BLaER1 (cell line): Measurements from ENCODE around the gene UGT1A10.

Experiments used
- H3K27ac ChIP-seq: shearing (Covaris generic); formaldehyde crosslinking; 2 replicates; pipeline ENCODE4 v1.8.1; 2022
- H3K27me3 ChIP-seq: shearing (Covaris generic); formaldehyde crosslinking; 2 replicates; pipeline ENCODE4 v1.8.1; 2022
- H3K36me3 ChIP-seq: shearing (Covaris generic); formaldehyde crosslinking; 2 replicates; pipeline ENCODE4 v1.8.1; 2022
- H3K4me1 ChIP-seq: shearing (Covaris generic); formaldehyde crosslinking; 2 replicates; pipeline ENCODE4 v1.8.1; 2022
- H3K4me2 ChIP-seq: shearing (Covaris generic); formaldehyde crosslinking; 2 replicates; pipeline ENCODE4 v1.8.1; 2022
- H3K4me3 ChIP-seq: shearing (Covaris generic); formaldehyde crosslinking; 2 replicates; pipeline ENCODE4 v1.8.1; 2022
- H3K9ac ChIP-seq: shearing (Covaris generic); formaldehyde crosslinking; 2 replicates; pipeline ENCODE4 v1.8.1; 2022
- H3K9me3 ChIP-seq: shearing (Covaris generic); formaldehyde crosslinking; 2 replicates; pipeline ENCODE4 v1.8.1; 2022
- H4K20me1 ChIP-seq: shearing (Covaris generic); formaldehyde crosslinking; 2 replicates; pipeline ENCODE4 v1.8.1; 2022
- Cebpa-rat ChIP-seq: shearing (Covaris generic); IDR thresholded peaks from 2 replicates; pipeline ENCODE4 v1.8.1; 2022

Gene UGT1A10

GRCh38 chr2:233754872-233755611 is 118.8 kb downstream of the UGT1A10 start:
- TF ChIP-seq Cebpa-rat: no peak
- no peaks in the 10 kb centered on the region for H3K36me3 ChIP-seq
- H3K4me2 ChIP-seq: no peak overlapping the region
- no peaks in the 10 kb centered on the region for H3K27me3 ChIP-seq
- H4K20me1 ChIP-seq: no peaks in the 10 kb centered on the region
- H3K4me1 ChIP-seq: no peaks in the 10 kb centered on the region
- H3K9me3 ChIP-seq: peaks cover 35% of the 10 kb centered on the region
- H3K9ac ChIP-seq: no peak overlapping the region
- no peak overlapping the region for H3K27ac ChIP-seq
- H3K4me3 ChIP-seq: no peak overlapping the region

- peaks cover 20% of the 10 kb centered on the region for H3K9me3 ChIP-seq
- no peak overlapping the region for H3K9ac ChIP-seq
- H3K27me3 ChIP-seq: no peaks in the 10 kb centered on the region
- no peaks in the 10 kb centered on the region for H4K20me1 ChIP-seq
- H3K4me2 ChIP-seq: no peak overlapping the region
- no peak overlapping the region for H3K27ac ChIP-seq
- H3K36me3 ChIP-seq: no peaks in the 10 kb centered on the region
- TF ChIP-seq Cebpa-rat: no peak
- H3K4me3 ChIP-seq: no peak overlapping the region
- H3K4me1 ChIP-seq: no peaks in the 10 kb centered on the region
Observed at GRCh38 chr2:233756429-233757081, 120.3 kb downstream of the UGT1A10 start.

- Histone ChIP-seq H3K4me3 (no peak overlapping the region), H4K20me1 (no peaks in the 10 kb centered on the region), H3K27ac (no peak overlapping the region), H3K36me3 (no peaks in the 10 kb centered on the region), H3K4me1 (no peaks in the 10 kb centered on the region), H3K9ac (no peak overlapping the region), H3K9me3 (peaks cover 6% of the 10 kb centered on the region), H3K27me3 (no peaks in the 10 kb centered on the region), H3K4me2 (no peak overlapping the region)
- no peak for TF ChIP-seq Cebpa-rat
Observed at GRCh38 chr2:233758141-233758540, 121.9 kb downstream of the UGT1A10 start.

- Histone ChIP-seq H3K4me1 (no peaks in the 10 kb centered on the region), H3K4me3 (no peak overlapping the region), H3K9me3 (peaks cover 5% of the 10 kb centered on the region; the same call in 1 of the 2 replicates), H3K4me2 (no peak overlapping the region), H3K27me3 (no peaks in the 10 kb centered on the region), H3K36me3 (no peaks in the 10 kb centered on the region), H3K27ac (no peak overlapping the region), H4K20me1 (no peaks in the 10 kb centered on the region), H3K9ac (no peak overlapping the region)
- no peak for TF ChIP-seq Cebpa-rat
Observed at GRCh38 chr2:233758849-233759248, 122.6 kb downstream of the UGT1A10 start.

GRCh38 chr2:233760043-233760442 is 123.8 kb downstream of the UGT1A10 start, which contains the start of gene UGT1A1:
UGT1A1 (plus strand) TSS chr2:233760270; CDS start chr2:233760288, 18 bp downstream.
- no peaks in the 10 kb centered on the region for H3K36me3 ChIP-seq
- no peaks in the 10 kb centered on the region for H4K20me1 ChIP-seq
- peaks cover 2% of the 10 kb centered on the region; the same call in 1 of the 2 replicates for H3K9me3 ChIP-seq
- no peaks in the 10 kb centered on the region for H3K27me3 ChIP-seq
- no peak within 1 kb of the TSS for H3K27ac ChIP-seq
- H3K4me3 ChIP-seq: no peak within 1 kb of the TSS
- no peak within 1 kb of the TSS for H3K4me2 ChIP-seq
- no peaks in the 10 kb centered on the region for H3K4me1 ChIP-seq
- H3K9ac ChIP-seq: no peak within 1 kb of the TSS
- TF ChIP-seq Cebpa-rat: no peak

- TF ChIP-seq Cebpa-rat: no peak
- Histone ChIP-seq H3K9ac (no peak overlapping the region), H3K36me3 (no peaks in the 10 kb centered on the region), H3K27ac (no peak overlapping the region), H3K4me2 (no peak overlapping the region), H4K20me1 (no peaks in the 10 kb centered on the region), H3K4me3 (no peak overlapping the region), H3K4me1 (no peaks in the 10 kb centered on the region), H3K9me3 (no peaks in the 10 kb centered on the region), H3K27me3 (no peaks in the 10 kb centered on the region)
Observed at GRCh38 chr2:233761040-233761769, 125.0 kb downstream of the UGT1A10 start.

- TF ChIP-seq Cebpa-rat: no peak
- Histone ChIP-seq H3K4me2 (no peak overlapping the region), H3K36me3 (no peaks in the 10 kb centered on the region), H3K27ac (no peak overlapping the region), H4K20me1 (no peaks in the 10 kb centered on the region), H3K27me3 (no peaks in the 10 kb centered on the region), H3K4me3 (no peak overlapping the region), H3K4me1 (no peaks in the 10 kb centered on the region), H3K9ac (no peak overlapping the region), H3K9me3 (no peaks in the 10 kb centered on the region)
Observed at GRCh38 chr2:233764264-233764663, 128.0 kb downstream of the UGT1A10 start.

GRCh38 chr2:233764761-233765160 is 128.5 kb downstream of the UGT1A10 start:
- H3K4me3 ChIP-seq: no peak overlapping the region
- no peaks in the 10 kb centered on the region for H3K9me3 ChIP-seq
- TF ChIP-seq Cebpa-rat: no peak
- no peaks in the 10 kb centered on the region for H4K20me1 ChIP-seq
- no peaks in the 10 kb centered on the region for H3K36me3 ChIP-seq
- no peaks in the 10 kb centered on the region for H3K4me1 ChIP-seq
- no peak overlapping the region for H3K9ac ChIP-seq
- H3K4me2 ChIP-seq: no peak overlapping the region
- no peak overlapping the region for H3K27ac ChIP-seq
- no peaks in the 10 kb centered on the region for H3K27me3 ChIP-seq

- H4K20me1 ChIP-seq: no peaks in the 10 kb centered on the region
- H3K4me1 ChIP-seq: no peaks in the 10 kb centered on the region
Observed at GRCh38 chr2:233766416-233766815, 130.2 kb downstream of the UGT1A10 start.

GRCh38 chr2:233768076-233768475 is 131.8 kb downstream of the UGT1A10 start:
- H3K36me3 ChIP-seq: no peaks in the 10 kb centered on the region
- no peak overlapping the region for H3K4me2 ChIP-seq
- H4K20me1 ChIP-seq: no peaks in the 10 kb centered on the region
- H3K27me3 ChIP-seq: no peaks in the 10 kb centered on the region
- no peaks in the 10 kb centered on the region for H3K4me1 ChIP-seq
- H3K9ac ChIP-seq: no peak overlapping the region
- H3K4me3 ChIP-seq: no peak overlapping the region
- TF ChIP-seq Cebpa-rat: no peak
- H3K9me3 ChIP-seq: no peaks in the 10 kb centered on the region
- H3K27ac ChIP-seq: no peak overlapping the region

More at GRCh38 chr2:233766416-233766815, 130.2 kb downstream of the UGT1A10 start:
- H3K36me3 ChIP-seq: no peaks in the 10 kb centered on the region
- no peak for TF ChIP-seq Cebpa-rat
- H3K27ac ChIP-seq: no peak overlapping the region
- no peaks in the 10 kb centered on the region for H3K9me3 ChIP-seq
- H3K4me3 ChIP-seq: no peak overlapping the region
- no peak overlapping the region for H3K9ac ChIP-seq
- H3K27me3 ChIP-seq: no peaks in the 10 kb centered on the region
- H3K4me2 ChIP-seq: no peak overlapping the region
